ENCODE data around the gene NRROS.

DNA sequence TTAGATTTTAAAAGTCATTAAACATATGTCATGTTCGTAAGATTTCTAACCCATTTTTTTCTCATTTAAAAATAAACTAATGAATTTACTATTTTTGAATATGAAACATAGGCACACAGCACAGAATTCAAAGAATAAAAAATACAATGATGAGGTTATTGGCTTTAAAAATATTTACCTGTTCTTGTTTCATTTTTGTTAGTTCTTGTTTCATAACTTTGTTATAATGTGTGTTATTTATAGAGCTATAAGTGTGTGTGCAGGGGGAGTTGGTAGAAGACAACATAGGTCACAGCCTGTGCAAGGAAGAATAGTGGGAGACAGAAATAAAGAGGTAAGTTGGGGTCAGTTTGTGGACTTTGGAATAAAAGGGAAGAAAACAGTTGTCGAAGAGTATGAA lies 30.8 kb upstream of the NRROS start:
- TF ChIP-seq, protein P1, sequence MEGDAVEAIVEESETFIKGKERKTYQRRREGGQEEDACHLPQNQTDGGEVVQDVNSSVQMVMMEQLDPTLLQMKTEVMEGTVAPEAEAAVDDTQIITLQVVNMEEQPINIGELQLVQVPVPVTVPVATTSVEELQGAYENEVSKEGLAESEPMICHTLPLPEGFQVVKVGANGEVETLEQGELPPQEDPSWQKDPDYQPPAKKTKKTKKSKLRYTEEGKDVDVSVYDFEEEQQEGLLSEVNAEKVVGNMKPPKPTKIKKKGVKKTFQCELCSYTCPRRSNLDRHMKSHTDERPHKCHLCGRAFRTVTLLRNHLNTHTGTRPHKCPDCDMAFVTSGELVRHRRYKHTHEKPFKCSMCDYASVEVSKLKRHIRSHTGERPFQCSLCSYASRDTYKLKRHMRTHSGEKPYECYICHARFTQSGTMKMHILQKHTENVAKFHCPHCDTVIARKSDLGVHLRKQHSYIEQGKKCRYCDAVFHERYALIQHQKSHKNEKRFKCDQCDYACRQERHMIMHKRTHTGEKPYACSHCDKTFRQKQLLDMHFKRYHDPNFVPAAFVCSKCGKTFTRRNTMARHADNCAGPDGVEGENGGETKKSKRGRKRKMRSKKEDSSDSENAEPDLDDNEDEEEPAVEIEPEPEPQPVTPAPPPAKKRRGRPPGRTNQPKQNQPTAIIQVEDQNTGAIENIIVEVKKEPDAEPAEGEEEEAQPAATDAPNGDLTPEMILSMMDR (conservative IDR thresholded peaks at IDR 0.05; ENCODE audit: low read depth, low read length), result no peak
- no peak for TF ChIP-seq BHLHE40 (IDR thresholded peaks at IDR 0.05; ENCODE audit: low read depth, low read length)
- TF ChIP-seq POLR2A (IDR thresholded peaks at IDR 0.05; ENCODE audit: low read depth, low read length), result no peak
- no peak for TF ChIP-seq USF2 (IDR thresholded peaks at IDR 0.05; ENCODE audit: low read depth, low read length)
- TF ChIP-seq RAD21 (IDR thresholded peaks at IDR 0.05; ENCODE audit: low read length), result no peak
- no peak for TF ChIP-seq MAFK (IDR thresholded peaks at IDR 0.05; ENCODE audit: low read depth, low read length)
- no peak for TF ChIP-seq CEBPB (IDR thresholded peaks at IDR 0.05; ENCODE audit: low read depth, low read length)
- TF ChIP-seq RCOR1 (IDR thresholded peaks at IDR 0.05; ENCODE audit: insufficient replicate concordance, low read length), result no peak

Measured in IMR-90 (cell line).